GM19043 (cell line): Measurements from ENCODE around the gene NFIA.

Experiments
- ATAC-seq: cut with Tn5 transposase; IDR thresholded peaks from one replicate; pipeline ENCODE4 v1.9.1; 2021; ENCODE audit warnings: low read depth; ENCODE audit not compliant: unreplicated experiment

NFIA gene

GRCh38 chr1:61171974-61172373 is 89.6 kb downstream of the NFIA start:
- ATAC-seq, result no peak

- ATAC-seq, result no peak
Observed at GRCh38 chr1:61173118-61173517, 90.8 kb downstream of the NFIA start.

GRCh38 chr1:61174060-61174795 is 91.9 kb downstream of the NFIA start:
- no peak for ATAC-seq

GRCh38 chr1:61175976-61176375 is 93.6 kb downstream of the NFIA start:
- no peak for ATAC-seq

- ATAC-seq, result no peak
Observed at GRCh38 chr1:61181067-61182038, 99.0 kb downstream of the NFIA start.

- no peak for ATAC-seq
Observed at GRCh38 chr1:61182049-61182448, 99.7 kb downstream of the NFIA start.

- ATAC-seq, result no peak
Observed at GRCh38 chr1:61182480-61182879, 100.1 kb downstream of the NFIA start.

GRCh38 chr1:61183471-61184039 is 101.2 kb downstream of the NFIA start:
- ATAC-seq, result no peak

GRCh38 chr1:61184040-61184713 is 101.8 kb downstream of the NFIA start:
- ATAC-seq, result no peak

- no peak for ATAC-seq
Observed at GRCh38 chr1:61184714-61185106, 102.3 kb downstream of the NFIA start.

GRCh38 chr1:61186753-61187152 is 104.4 kb downstream of the NFIA start:
- ATAC-seq, result no peak

- no peak for ATAC-seq
Observed at GRCh38 chr1:61187352-61188086, 105.2 kb downstream of the NFIA start.

- no peak for ATAC-seq
Observed at GRCh38 chr1:61190153-61190552, 107.8 kb downstream of the NFIA start.

- ATAC-seq, result no peak
Observed at GRCh38 chr1:61190618-61191432, 108.5 kb downstream of the NFIA start.

- ATAC-seq, result no peak
Observed at GRCh38 chr1:61191433-61191720, 109.0 kb downstream of the NFIA start.

- ATAC-seq, result no peak
Observed at GRCh38 chr1:61192663-61193330, 110.4 kb downstream of the NFIA start.

- ATAC-seq, result no peak
Observed at GRCh38 chr1:61193808-61194207, 111.4 kb downstream of the NFIA start.

- no peak for ATAC-seq
Observed at GRCh38 chr1:61198554-61198953, 116.2 kb downstream of the NFIA start.

GRCh38 chr1:61201035-61201434 is 118.7 kb downstream of the NFIA start:
- ATAC-seq, result no peak
